ENCODE results near the gene LMOD3. TPM values are rescaled to one million over a fixed set of nuclear protein-coding genes. Genes with fewer than 3 reads are reported as not detected.

The LMOD3 gene
- total RNA-seq: 100 to 1,000 TPM in 1 of 2 donors, 10 to 100 TPM in 1; 33.1 to 110 TPM

GRCh38 chr3:69122403-69122802 is at the start of gene LMOD3:
TSS of gene LMOD3 (minus strand) at chr3:69122595. CDS start at chr3:69122386, 209 bp downstream.
- DNase-seq (ENCODE audit: low spot score): no peak
- Histone ChIP-seq H3K27me3 (no peaks in the 10 kb centered on the region), H3K4me3 (peak within 1 kb of the TSS; percentile 33 to 45), H3K4me1 (peaks cover 0 to 7% of the 10 kb centered on the region in 2 donors), H3K27ac (peak within 1 kb of the TSS; percentile 75), H3K36me3 (no peaks in the 10 kb centered on the region), H3K9me3 (no peaks in the 10 kb centered on the region)
- no peak for TF ChIP-seq CTCF (IDR thresholded peaks at IDR 0.05)

GRCh38 chr3:69172058-69172457 is 49.7 kb upstream of the LMOD3 start:
- Histone ChIP-seq H3K4me1 (no peaks in the 10 kb centered on the region), H3K27me3 (no peaks in the 10 kb centered on the region), H3K36me3 (peaks cover 13% of the 10 kb centered on the region), H3K9me3 (no peaks in the 10 kb centered on the region), H3K4me3 (no peak overlapping the region), H3K27ac (no peak overlapping the region)
- no peak for TF ChIP-seq CTCF (IDR thresholded peaks at IDR 0.05)
- no peak for DNase-seq (ENCODE audit: low spot score)

GRCh38 chr3:69166446-69166845 is 44.1 kb upstream of the LMOD3 start:
- Histone ChIP-seq H3K36me3 (peaks cover 4% of the 10 kb centered on the region), H3K9me3 (no peaks in the 10 kb centered on the region), H3K4me1 (no peaks in the 10 kb centered on the region), H3K27ac (no peak overlapping the region), H3K4me3 (no peak overlapping the region), H3K27me3 (no peaks in the 10 kb centered on the region)
- TF ChIP-seq CTCF (IDR thresholded peaks at IDR 0.05): no peak
- no peak for DNase-seq (ENCODE audit: low spot score)

- no peaks in the 10 kb centered on the region for H3K27me3 ChIP-seq
- TF ChIP-seq CTCF (IDR thresholded peaks at IDR 0.05): no peak
- no peaks in the 10 kb centered on the region for H3K9me3 ChIP-seq
- no peak for DNase-seq (ENCODE audit: low spot score)
- H3K4me3 ChIP-seq: no peak overlapping the region
- H3K27ac ChIP-seq: no peak overlapping the region
- H3K4me1 ChIP-seq: no peaks in the 10 kb centered on the region
- H3K36me3 ChIP-seq: no peaks in the 10 kb centered on the region
These were observed 43.3 kb upstream of the LMOD3 start for GRCh38 chr3:69165744-69166143.

GRCh38 chr3:69164296-69164695 is 41.9 kb upstream of the LMOD3 start:
- Histone ChIP-seq H3K9me3 (no peaks in the 10 kb centered on the region), H3K27ac (no peak overlapping the region), H3K36me3 (no peaks in the 10 kb centered on the region), H3K27me3 (no peaks in the 10 kb centered on the region), H3K4me3 (no peak overlapping the region), H3K4me1 (no peaks in the 10 kb centered on the region)
- no peak for TF ChIP-seq CTCF (IDR thresholded peaks at IDR 0.05)
- no peak for DNase-seq (ENCODE audit: low spot score)

- TF ChIP-seq CTCF (IDR thresholded peaks at IDR 0.05): no peak
- no peak overlapping the region for H3K4me3 ChIP-seq
- H3K9me3 ChIP-seq: no peaks in the 10 kb centered on the region
- no peak overlapping the region for H3K27ac ChIP-seq
- no peaks in the 10 kb centered on the region for H3K4me1 ChIP-seq
- no peak for DNase-seq (ENCODE audit: low spot score)
- H3K27me3 ChIP-seq: no peaks in the 10 kb centered on the region
- H3K36me3 ChIP-seq: no peaks in the 10 kb centered on the region
These were observed 40.0 kb upstream of the LMOD3 start for GRCh38 chr3:69162308-69162980.
